Measurements from ENCODE around the gene DAB2IP. TPM values are rescaled to one million over a fixed set of nuclear protein-coding genes. Genes with fewer than 3 reads are reported as not detected.

The DAB2IP gene
- total RNA-seq, 2 donors from 2014 or later = 38.0 to 47.0 TPM

DNA sequence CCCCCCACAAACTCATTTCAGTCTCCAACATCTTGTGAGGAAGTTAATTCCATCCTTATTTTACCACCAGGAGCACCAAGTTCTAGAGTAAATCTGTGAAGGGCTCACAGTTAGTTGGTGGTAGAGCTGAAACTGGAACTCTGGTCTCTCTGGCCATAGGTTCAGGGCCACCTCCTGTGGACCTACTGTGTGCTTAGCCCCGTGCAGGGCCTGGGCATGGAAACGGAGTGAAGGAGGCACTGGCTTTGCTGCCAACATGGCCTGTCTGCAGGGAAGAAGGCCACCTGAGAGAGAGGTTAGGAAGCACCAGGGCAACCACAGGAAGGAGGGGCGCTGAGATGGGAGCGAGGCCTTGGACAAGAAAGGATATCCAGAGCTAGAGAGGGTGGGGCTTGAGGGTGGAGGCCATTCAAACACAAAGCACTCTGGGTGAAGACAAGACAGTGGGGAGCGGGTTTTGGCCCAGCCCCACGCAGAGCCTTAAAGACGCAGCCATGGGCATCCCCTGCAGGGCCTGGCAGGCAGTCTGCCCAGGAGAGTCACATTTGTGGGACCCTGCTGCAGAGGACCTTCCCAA is 16.0 kb upstream of the DAB2IP start:
- no peaks in the 10 kb centered on the region for H3K9me3 ChIP-seq
- H3K4me1 ChIP-seq = peaks cover 0 to 74% of the 10 kb centered on the region in 2 donors
- no peaks in the 10 kb centered on the region for H3K27me3 ChIP-seq
- H3K36me3 ChIP-seq = no peaks in the 10 kb centered on the region
- no peak for DNase-seq (ENCODE audit: low spot score)
- TF ChIP-seq, protein P1, sequence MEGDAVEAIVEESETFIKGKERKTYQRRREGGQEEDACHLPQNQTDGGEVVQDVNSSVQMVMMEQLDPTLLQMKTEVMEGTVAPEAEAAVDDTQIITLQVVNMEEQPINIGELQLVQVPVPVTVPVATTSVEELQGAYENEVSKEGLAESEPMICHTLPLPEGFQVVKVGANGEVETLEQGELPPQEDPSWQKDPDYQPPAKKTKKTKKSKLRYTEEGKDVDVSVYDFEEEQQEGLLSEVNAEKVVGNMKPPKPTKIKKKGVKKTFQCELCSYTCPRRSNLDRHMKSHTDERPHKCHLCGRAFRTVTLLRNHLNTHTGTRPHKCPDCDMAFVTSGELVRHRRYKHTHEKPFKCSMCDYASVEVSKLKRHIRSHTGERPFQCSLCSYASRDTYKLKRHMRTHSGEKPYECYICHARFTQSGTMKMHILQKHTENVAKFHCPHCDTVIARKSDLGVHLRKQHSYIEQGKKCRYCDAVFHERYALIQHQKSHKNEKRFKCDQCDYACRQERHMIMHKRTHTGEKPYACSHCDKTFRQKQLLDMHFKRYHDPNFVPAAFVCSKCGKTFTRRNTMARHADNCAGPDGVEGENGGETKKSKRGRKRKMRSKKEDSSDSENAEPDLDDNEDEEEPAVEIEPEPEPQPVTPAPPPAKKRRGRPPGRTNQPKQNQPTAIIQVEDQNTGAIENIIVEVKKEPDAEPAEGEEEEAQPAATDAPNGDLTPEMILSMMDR (IDR thresholded peaks at IDR 0.05) = no peak
- H3K27ac ChIP-seq = peak overlapping the region in 1 of 2 donors; percentile 39
- H3K4me3 ChIP-seq = no peak overlapping the region

DNA sequence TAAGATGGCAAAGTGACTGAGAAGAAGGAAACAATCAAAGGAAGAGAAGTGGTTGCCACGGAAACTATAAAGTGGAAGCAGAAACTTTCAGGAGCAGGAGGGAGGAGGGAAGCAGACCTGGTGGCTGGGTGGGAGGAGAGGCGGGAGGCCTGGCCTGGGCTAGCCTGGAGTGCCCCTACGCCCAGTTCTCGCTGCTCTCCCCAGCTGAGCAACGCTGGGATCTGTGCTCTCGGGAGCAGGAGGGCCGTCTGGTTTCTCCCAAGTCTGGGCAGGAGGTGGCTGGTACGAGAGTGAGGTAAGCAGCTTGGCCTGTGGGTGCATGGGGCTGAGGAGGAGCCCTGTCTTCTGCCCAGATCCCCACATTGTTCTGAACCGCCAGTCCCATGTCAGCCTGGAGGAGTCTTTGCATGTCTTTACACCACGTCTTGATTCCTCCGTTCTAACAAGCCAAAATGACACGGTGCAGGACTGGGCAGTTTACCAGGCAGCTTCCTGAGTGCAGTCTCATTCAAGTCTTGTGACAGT is 15.0 kb upstream of the DAB2IP start:
- TF ChIP-seq, protein P1 (IDR thresholded peaks at IDR 0.05) = no peak
- H3K36me3 ChIP-seq = no peaks in the 10 kb centered on the region
- H3K27ac ChIP-seq = peak overlapping the region; percentile 0 to 23
- H3K27me3 ChIP-seq = no peaks in the 10 kb centered on the region
- DNase-seq (ENCODE audit: low spot score) = no peak
- H3K4me3 ChIP-seq = no peak overlapping the region
- H3K9me3 ChIP-seq = no peaks in the 10 kb centered on the region
- peaks cover 0 to 84% of the 10 kb centered on the region in 2 donors for H3K4me1 ChIP-seq

DNA sequence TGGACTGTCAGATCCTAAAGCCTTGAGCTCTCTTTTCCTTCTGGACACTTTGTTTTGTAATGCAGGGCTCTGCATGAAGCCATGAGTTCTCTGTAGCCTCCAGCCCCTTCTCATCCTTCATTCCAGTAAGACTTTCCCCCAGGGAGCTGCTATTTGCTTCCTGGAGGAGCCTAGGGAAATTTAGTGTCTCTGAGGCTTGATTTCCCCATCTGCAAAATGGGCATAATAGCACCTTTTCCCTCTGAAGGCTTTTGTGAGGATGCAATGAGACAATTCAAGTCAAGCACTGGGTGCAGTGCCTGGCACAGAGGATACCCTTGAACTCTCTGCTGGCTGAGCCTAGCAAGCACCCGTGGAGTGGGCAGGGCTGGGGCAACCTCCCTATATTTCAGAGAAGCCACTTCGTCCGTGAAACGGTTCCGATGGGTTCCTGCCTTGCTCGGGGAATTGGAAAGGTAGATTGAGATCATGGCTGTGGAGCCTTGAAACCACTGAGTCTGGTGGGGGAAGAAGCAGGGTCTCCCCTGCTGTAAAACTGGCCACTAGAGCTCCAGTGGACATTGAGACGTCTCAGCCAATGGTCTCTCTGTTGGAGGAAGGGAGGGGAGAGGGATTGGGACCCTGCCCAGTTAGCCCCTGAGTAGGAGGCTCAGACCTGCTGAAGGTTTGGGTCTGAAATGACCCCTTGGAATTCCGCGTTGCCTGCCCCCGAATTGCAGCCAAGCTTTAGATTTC is 14.3 kb upstream of the DAB2IP start:
- H3K27ac ChIP-seq = peak overlapping the region in 1 of 2 donors; percentile 0
- no peak for DNase-seq (ENCODE audit: low spot score)
- TF ChIP-seq, protein P1 (IDR thresholded peaks at IDR 0.05) = no peak
- H3K4me3 ChIP-seq = no peak overlapping the region
- H3K9me3 ChIP-seq = no peaks in the 10 kb centered on the region
- peaks cover 0 to 81% of the 10 kb centered on the region in 2 donors for H3K4me1 ChIP-seq
- H3K36me3 ChIP-seq = no peaks in the 10 kb centered on the region
- no peaks in the 10 kb centered on the region for H3K27me3 ChIP-seq

DNA sequence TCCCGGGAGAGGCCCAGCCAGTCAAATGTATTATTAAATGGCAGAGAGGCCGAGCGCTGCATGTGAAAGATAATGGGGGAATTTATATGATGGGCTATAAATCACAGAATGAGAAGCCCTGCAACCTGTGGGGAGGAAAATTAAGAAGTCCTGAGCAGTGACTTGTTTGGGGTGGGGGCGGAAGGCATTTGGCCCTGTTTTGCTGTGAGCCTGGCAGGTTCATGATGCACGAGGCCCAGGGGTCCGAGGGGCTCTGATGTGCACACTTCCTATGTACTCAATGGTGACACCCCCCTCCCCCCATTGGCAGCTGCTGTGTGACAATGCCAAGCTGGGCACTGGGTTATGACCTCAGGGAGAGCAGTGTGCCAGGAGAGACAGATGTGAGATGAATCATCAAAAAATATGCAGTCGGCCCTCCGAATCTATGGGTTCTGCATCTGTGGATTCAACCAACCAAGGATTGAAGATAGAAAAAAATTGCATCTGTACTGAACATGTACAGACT is 13.7 kb upstream of the DAB2IP start:
- no peak overlapping the region for H3K27ac ChIP-seq
- H3K4me3 ChIP-seq = no peak overlapping the region
- H3K4me1 ChIP-seq = peaks cover 0 to 76% of the 10 kb centered on the region in 2 donors
- H3K9me3 ChIP-seq = no peaks in the 10 kb centered on the region
- no peaks in the 10 kb centered on the region for H3K36me3 ChIP-seq
- TF ChIP-seq, protein P1 (IDR thresholded peaks at IDR 0.05) = no peak
- no peaks in the 10 kb centered on the region for H3K27me3 ChIP-seq
- DNase-seq (ENCODE audit: low spot score) = no peak

DNA sequence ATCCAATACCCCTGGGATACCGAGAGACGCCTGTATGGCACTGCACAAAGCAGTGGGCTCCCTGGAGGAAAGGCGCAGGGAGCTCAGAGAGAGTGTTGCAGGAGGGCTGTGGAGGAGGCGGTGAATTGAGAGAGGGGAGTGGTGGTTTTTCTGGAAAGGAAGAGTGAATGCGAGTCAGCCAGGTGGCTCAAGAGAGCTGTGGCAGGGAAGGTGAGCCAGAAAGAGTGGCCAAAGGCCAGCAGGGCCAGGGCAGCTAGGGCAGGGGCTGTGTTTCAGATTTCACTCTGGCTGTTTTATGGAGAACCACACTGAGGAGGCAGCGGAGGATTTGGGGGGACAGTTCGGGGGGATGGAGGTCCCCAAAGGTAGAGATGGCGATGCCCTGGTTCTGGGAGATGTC is 13.0 kb upstream of the DAB2IP start:
- Histone ChIP-seq H3K27ac (no peak overlapping the region), H3K4me1 (peaks cover 0 to 80% of the 10 kb centered on the region in 2 donors), H3K4me3 (no peak overlapping the region), H3K36me3 (no peaks in the 10 kb centered on the region), H3K27me3 (no peaks in the 10 kb centered on the region), H3K9me3 (no peaks in the 10 kb centered on the region)
- DNase-seq (ENCODE audit: low spot score) = no peak
- TF ChIP-seq, protein P1 (IDR thresholded peaks at IDR 0.05) = no peak

Measured in right atrium auricular region (tissue), 2 donors.